K562 (cell line): Measurements from ENCODE around the gene RIPK4. TPM values are rescaled to one million over a fixed set of nuclear protein-coding genes. Genes with fewer than 3 reads are reported as not detected.

Source experiments
- ATAC-seq: fragments of 200-7000 bp; cut with Tn5 transposase; 3 replicates; pipeline ENCODE4 v1.9.1; 2020; ENCODE audit warnings: moderate library complexity
- BruUV-seq: library from RNA; stranded (reverse); fragments of 400-500 nt; replicated peaks from 2 replicates; lab custom pipeline; 2021; lab: Mats Ljungman, UMichigan
- CTCF ChIA-PET: fragments of 300-600 bp; formaldehyde crosslinking; extraction: SDS; loops from one replicate; lab custom pipeline; 2021; ENCODE audit warnings: low intra/inter-chr PET ratio; lab: Yijun Ruan, JAX
- POLR2A ChIA-PET: fragments of 300-600, 350-650 bp; sonication (Branson Sonifier 250); formaldehyde crosslinking; extraction: SDS; loops from one replicate; lab custom pipeline; 2021; ENCODE audit warnings: antibody characterized with exemption, inconsistent platforms; lab: Yijun Ruan, JAX
- DNase-seq, 4 experiments: peaks; one replicate each; pipeline versions ENCODE4 v3.0.0 to v3.0.0-alpha.2; 2011 to 2018; ENCODE audit warnings: low spot score in 3 of 4, mixed read lengths in 3 of 4; ENCODE audit errors: extremely low read depth in 1 of 4
- FAIRE-seq: peaks from 2 replicates; lab custom pipeline; 2011; peaks lifted over from hg19 to GRCh38; lab: Jason Lieb, UNC
- H2AFZ ChIP-seq: 2 replicates; pipeline ENCODE4 v1.6.0; 2011; ENCODE audit warnings: low read depth, low read length, control low read depth, inconsistent platforms
- H3K27ac ChIP-seq: fragments of 200-600 bp; 3 replicates; pipeline ENCODE4 v1.8.0; 2011; ENCODE audit warnings: low read depth, mild to moderate bottlenecking, control low read depth, inconsistent platforms, low read length, moderate library complexity, mixed read lengths; ENCODE audit errors: extremely low read depth
- H3K27me3 ChIP-seq, 2 experiments: fragments of 300-600 bp in 1 of 2; 2 replicates in 1 of 2; 3 replicates in 1 of 2; pipeline versions ENCODE4 v1.6.0 to v1.8.0; 2011; ENCODE audit warnings: inconsistent platforms in 2 of 2, low read length in 2 of 2, mild to moderate bottlenecking in 1 of 2, mixed read lengths in 1 of 2, moderate library complexity in 1 of 2; ENCODE audit not compliant: control insufficient read depth in 2 of 2, insufficient read depth in 2 of 2
- H3K36me3 ChIP-seq: fragments of 300-600 bp; 3 replicates; pipeline ENCODE4 v1.8.0; 2011; ENCODE audit warnings: mild to moderate bottlenecking, low read length, inconsistent platforms; ENCODE audit not compliant: control insufficient read depth, insufficient read depth
- H3K4me1 ChIP-seq, 2 experiments: fragments of 200-600 bp in 1 of 2; replicated peaks in 1 of 2; 2 replicates in 1 of 2; 3 replicates in 1 of 2; pipeline versions ENCODE4 v1.5.1 to v1.8.0; 2011; ENCODE audit warnings: inconsistent platforms in 2 of 2, low read length in 2 of 2, mild to moderate bottlenecking in 1 of 2, mixed read lengths in 1 of 2, moderate library complexity in 1 of 2; ENCODE audit not compliant: control insufficient read depth in 2 of 2, insufficient read depth in 2 of 2
- H3K4me2 ChIP-seq: 2 replicates; pipeline ENCODE4 v1.6.1; 2011; ENCODE audit warnings: low read length, control low read depth, inconsistent platforms, mixed read lengths; ENCODE audit not compliant: insufficient read depth
- H3K4me3 ChIP-seq: fragments of 200-600 bp; sonication (generic), shearing (Covaris generic); 2 replicates; pipeline ENCODE4 v1.5.1; 2016; ENCODE audit warnings: control low read depth, inconsistent platforms
- H3K79me2 ChIP-seq: fragments of 200-600 bp; 3 replicates; pipeline ENCODE4 v1.8.0; 2011; ENCODE audit warnings: low read length, inconsistent platforms; ENCODE audit not compliant: control insufficient read depth, insufficient read depth
- H3K9ac ChIP-seq, 2 experiments: 2 replicates each; pipeline versions ENCODE4 v1.6.0 to v1.6.1; 2011; ENCODE audit warnings: low read depth in 2 of 2, low read length in 2 of 2, control low read depth in 1 of 2, inconsistent platforms in 1 of 2, mild to moderate bottlenecking in 1 of 2, mixed read lengths in 1 of 2; ENCODE audit not compliant: insufficient read depth in 1 of 2
- H3K9me1 ChIP-seq: one replicate; pipeline ENCODE4 v1.6.0; 2011; ENCODE audit warnings: inconsistent platforms, mild to moderate bottlenecking, low read length, moderate library complexity; ENCODE audit not compliant: control insufficient read depth, insufficient read depth
- H3K9me3 ChIP-seq: replicated peaks from 2 replicates; pipeline ENCODE4 v1.5.1; 2011; ENCODE audit warnings: low read depth, low read length, inconsistent platforms; ENCODE audit not compliant: control insufficient read depth, insufficient read depth
- H4K20me1 ChIP-seq: replicated peaks from 2 replicates; pipeline ENCODE4 v1.6.1; 2011; ENCODE audit warnings: low read length, inconsistent platforms, mixed read lengths; ENCODE audit not compliant: control insufficient read depth, insufficient read depth
- ETS2 ChIP-seq: IDR thresholded peaks from 2 replicates; pipeline ENCODE4 v1.6.1; 2016; ENCODE audit warnings: borderline replicate concordance, missing genetic modification characterization, mild to moderate bottlenecking, moderate library complexity, missing compliant biosample characterization; ENCODE audit not compliant: poor library complexity, severe bottlenecking
- EZH2 ChIP-seq: IDR thresholded peaks from 2 replicates; pipeline ENCODE4 v1.6.1; 2012; ENCODE audit warnings: low read depth, mild to moderate bottlenecking, inconsistent platforms, low read length, borderline replicate concordance
- MAFG ChIP-seq: fragments of 450-650 bp; conservative IDR thresholded peaks from 2 replicates; pipeline ENCODE4 v1.6.1; 2016; ENCODE audit warnings: missing genetic modification characterization, missing compliant biosample characterization
- NCOA1 ChIP-seq: fragments of 450-650 bp; IDR thresholded peaks from 2 replicates; pipeline ENCODE4 v1.6.1; 2016; ENCODE audit warnings: low read depth
- NFE2 ChIP-seq: IDR thresholded peaks from 2 replicates; pipeline ENCODE4 v1.6.1; 2014; ENCODE audit warnings: antibody characterized with exemption, low read depth
- SIN3B ChIP-seq: fragments of 450-650 bp; IDR thresholded peaks from 2 replicates; pipeline ENCODE4 v1.6.1; 2017; ENCODE audit warnings: low read depth, mild to moderate bottlenecking, moderate library complexity
- TSC22D4 ChIP-seq: fragments of 450-650 bp; IDR thresholded peaks from 2 replicates; pipeline ENCODE4 v1.6.1; 2016; ENCODE audit warnings: missing genetic modification characterization, missing biosample characterization, control low read depth
- ZNF121 ChIP-seq: sonication (generic); formaldehyde crosslinking; conservative IDR thresholded peaks from 2 replicates; pipeline ENCODE4 v1.8.0; 2022; ENCODE audit warnings: missing genetic modification reagents
- ZNF175 ChIP-seq: fragments of 200-800 bp; sonication (Bioruptor generic); IDR thresholded peaks from 2 replicates; pipeline ENCODE4 v1.6.1; 2016; ENCODE audit warnings: low read depth, mild to moderate bottlenecking, missing genetic modification characterization, missing compliant biosample characterization
- ZNF57 ChIP-seq: fragments of 450-650 bp; formaldehyde crosslinking; IDR thresholded peaks from 2 replicates; pipeline ENCODE4 v1.4.0; 2020; ENCODE audit warnings: mild to moderate bottlenecking, moderate library complexity
- WGBS: fragments of 100-300 bp; shearing (Covaris generic); methylation state at CpG from one replicate; pipeline ENCODE4 v1.1.6; 2016; ENCODE audit warnings: low coverage, mixed read lengths; ENCODE audit not compliant: insufficient coverage; ENCODE audit errors: missing lambda C conversion rate; 5-methylcytosine and 5-hydroxymethylcytosine counted together
- in situ Hi-C: fragments of 300-500 bp; cut with MboI; formaldehyde crosslinking; loops from 4 replicates; pipeline ENCODE4 v1.15.0; 2018; ENCODE audit warnings: inconsistent platforms, mixed read lengths
- intact Hi-C: fragments of 100-400 bp; cut with micrococcal nuclease; formaldehyde crosslinking; loops from 2 replicates; pipeline ENCODE4 v1.14.2; 2022
- polyA plus RNA-seq, 8 experiments: library from polyadenylated mRNA; depleted of rRNA in 4 of 8; stranded (reverse) in 5 of 8; unstranded in 3 of 8; fragments of >200 nt; fragmentation: Nextera tagmentation in 2 of 8; fragmentation: Illumina TruSeq in 1 of 8; extraction: Ambion mirVana in 2 of 8; extraction: Trizol in 1 of 8; gene quantifications; 2 replicates each; pipeline versions ENCODE4 v1.2.1 to v1.2.3, GENCODE V29; 2011 to 2014; ENCODE audit warnings: inconsistent platforms in 1 of 8, missing spikeins in 1 of 8
- total RNA-seq, 7 experiments: library from RNA; depleted of rRNA in 6 of 7; stranded (reverse); fragments of >200 nt in 6 of 7; fragmentation: Illumina TruSeq in 2 of 7; extraction: Trizol in 2 of 7; gene quantifications; 2 replicates each; pipeline versions ENCODE4 v1.2.1 to v1.2.3, GENCODE V29; 2011 to 2021; ENCODE audit warnings: low replicate concordance in 1 of 7
- TF ChIP-seq, protein P1 (sequence below): fragments of 250-450 bp; sonication (Bioruptor Pico); IDR thresholded peaks from 2 replicates; pipeline ENCODE4 v1.4.0; 2020
- TF ChIP-seq, protein P2 (sequence below): fragments of 200-800 bp; sonication (Bioruptor generic); IDR thresholded peaks from 2 replicates; pipeline ENCODE4 v1.6.1; 2017; ENCODE audit warnings: missing genetic modification characterization, missing compliant biosample characterization
- TF ChIP-seq, protein P3 (sequence below): fragments of 450-650 bp; IDR thresholded peaks from 2 replicates; pipeline ENCODE4 v1.6.1; 2017; ENCODE audit warnings: antibody characterized with exemption

RIPK4 gene
- total and polyA plus RNA-seq, 9 of the 15 experiments (the other 6 are each of a cell fraction or from before 2014, with no cell fraction given) = not detected

DNA sequence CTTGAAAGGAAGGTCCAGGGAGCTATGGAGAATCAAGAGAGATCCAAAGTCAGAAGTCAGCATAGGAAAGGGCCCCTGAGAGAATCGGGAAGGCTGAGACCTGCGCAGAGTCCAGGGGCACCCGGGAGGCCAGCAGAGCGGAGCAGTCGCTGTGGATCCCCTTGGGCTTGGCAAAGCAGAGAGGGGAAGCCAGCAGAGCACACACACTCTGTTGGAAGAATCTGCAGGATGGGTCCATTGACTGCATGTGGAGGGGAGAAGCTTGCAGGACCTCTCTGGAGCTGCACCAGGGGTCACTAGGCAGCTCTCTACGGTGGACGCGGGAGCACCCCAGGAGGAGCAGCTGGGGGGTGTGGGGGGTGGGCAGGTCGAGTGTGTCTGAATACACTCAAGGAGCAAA, 6.4 kb downstream of the RIPK4 start (continued):
- TF ChIP-seq, protein P1, sequence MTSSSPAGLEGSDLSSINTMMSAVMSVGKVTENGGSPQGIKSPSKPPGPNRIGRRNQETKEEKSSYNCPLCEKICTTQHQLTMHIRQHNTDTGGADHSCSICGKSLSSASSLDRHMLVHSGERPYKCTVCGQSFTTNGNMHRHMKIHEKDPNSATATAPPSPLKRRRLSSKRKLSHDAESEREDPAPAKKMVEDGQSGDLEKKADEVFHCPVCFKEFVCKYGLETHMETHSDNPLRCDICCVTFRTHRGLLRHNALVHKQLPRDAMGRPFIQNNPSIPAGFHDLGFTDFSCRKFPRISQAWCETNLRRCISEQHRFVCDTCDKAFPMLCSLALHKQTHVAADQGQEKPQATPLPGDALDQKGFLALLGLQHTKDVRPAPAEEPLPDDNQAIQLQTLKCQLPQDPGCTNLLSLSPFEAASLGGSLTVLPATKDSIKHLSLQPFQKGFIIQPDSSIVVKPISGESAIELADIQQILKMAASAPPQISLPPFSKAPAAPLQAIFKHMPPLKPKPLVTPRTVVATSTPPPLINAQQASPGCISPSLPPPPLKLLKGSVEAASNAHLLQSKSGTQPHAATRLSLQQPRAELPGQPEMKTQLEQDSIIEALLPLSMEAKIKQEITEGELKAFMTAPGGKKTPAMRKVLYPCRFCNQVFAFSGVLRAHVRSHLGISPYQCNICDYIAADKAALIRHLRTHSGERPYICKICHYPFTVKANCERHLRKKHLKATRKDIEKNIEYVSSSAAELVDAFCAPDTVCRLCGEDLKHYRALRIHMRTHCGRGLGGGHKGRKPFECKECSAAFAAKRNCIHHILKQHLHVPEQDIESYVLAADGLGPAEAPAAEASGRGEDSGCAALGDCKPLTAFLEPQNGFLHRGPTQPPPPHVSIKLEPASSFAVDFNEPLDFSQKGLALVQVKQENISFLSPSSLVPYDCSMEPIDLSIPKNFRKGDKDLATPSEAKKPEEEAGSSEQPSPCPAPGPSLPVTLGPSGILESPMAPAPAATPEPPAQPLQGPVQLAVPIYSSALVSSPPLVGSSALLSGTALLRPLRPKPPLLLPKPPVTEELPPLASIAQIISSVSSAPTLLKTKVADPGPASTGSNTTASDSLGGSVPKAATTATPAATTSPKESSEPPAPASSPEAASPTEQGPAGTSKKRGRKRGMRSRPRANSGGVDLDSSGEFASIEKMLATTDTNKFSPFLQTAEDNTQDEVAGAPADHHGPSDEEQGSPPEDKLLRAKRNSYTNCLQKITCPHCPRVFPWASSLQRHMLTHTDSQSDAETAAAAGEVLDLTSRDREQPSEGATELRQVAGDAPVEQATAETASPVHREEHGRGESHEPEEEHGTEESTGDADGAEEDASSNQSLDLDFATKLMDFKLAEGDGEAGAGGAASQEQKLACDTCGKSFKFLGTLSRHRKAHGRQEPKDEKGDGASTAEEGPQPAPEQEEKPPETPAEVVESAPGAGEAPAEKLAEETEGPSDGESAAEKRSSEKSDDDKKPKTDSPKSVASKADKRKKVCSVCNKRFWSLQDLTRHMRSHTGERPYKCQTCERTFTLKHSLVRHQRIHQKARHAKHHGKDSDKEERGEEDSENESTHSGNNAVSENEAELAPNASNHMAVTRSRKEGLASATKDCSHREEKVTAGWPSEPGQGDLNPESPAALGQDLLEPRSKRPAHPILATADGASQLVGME (CRISPR knock-in tag) = no peak
- TF ChIP-seq, all 486 proteins: peak for 0

DNA sequence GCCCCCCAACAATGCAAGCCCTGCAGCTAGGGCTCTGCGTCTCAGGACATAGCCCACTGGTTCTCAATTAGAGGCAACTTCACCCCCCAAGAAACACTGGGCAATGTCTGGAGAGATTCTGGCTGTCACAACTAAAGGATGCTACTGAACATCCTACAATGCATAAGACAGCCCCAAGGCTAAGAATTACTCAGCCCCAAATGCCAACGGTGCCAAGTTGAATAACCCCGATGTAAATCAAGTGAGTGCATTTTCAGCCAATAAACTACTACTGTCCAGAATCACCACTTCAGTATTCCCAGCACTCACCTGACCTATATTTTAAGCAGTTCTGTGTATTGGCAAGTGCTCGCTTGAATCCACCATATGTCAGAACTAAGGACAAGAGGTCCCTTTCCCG, 6.9 kb downstream of the RIPK4 start:
- POLR2A ChIA-PET = no interaction called here
- Histone ChIP-seq H3K4me2 (no peak overlapping the region), H3K9ac (no peak overlapping the region), H3K79me2 (no peaks in the 10 kb centered on the region), H2AFZ (no peak overlapping the region), H3K9me1 (peaks cover 3% of the 10 kb centered on the region), H3K27ac (no peak overlapping the region), H3K4me1 (no peaks in the 10 kb centered on the region; a peak in 1 of 5 replicates), H3K27me3 (peaks cover 61 to 87% of the 10 kb centered on the region in 2 experiments), H3K4me3 (no peak overlapping the region), H4K20me1 (peaks cover 12% of the 10 kb centered on the region; the same call in 1 of the 2 replicates), H3K36me3 (no peaks in the 10 kb centered on the region), H3K9me3 (no peaks in the 10 kb centered on the region)
- under 1% methylated on average over 5 of the region's 5 CpGs for WGBS
- CTCF ChIA-PET = no interaction called here
- ATAC-seq (no peak), DNase-seq (no peak), FAIRE-seq (no peak)
- intact Hi-C loops (no loop called here), in situ Hi-C loops (no loop called here)
- no TSS peak for BruUV-seq
- TF ChIP-seq NFE2 (no peak), ZNF121 (CRISPR knock-in tag) (no peak), ZNF175 (no peak), NCOA1 (no peak), TSC22D4 (tag) (no peak), SIN3B (no peak), EZH2 (no peak), ETS2 (tag) (no peak), ZNF57 (CRISPR knock-in tag) (no peak), MAFG (tag) (no peak)
- TF ChIP-seq, protein P2, sequence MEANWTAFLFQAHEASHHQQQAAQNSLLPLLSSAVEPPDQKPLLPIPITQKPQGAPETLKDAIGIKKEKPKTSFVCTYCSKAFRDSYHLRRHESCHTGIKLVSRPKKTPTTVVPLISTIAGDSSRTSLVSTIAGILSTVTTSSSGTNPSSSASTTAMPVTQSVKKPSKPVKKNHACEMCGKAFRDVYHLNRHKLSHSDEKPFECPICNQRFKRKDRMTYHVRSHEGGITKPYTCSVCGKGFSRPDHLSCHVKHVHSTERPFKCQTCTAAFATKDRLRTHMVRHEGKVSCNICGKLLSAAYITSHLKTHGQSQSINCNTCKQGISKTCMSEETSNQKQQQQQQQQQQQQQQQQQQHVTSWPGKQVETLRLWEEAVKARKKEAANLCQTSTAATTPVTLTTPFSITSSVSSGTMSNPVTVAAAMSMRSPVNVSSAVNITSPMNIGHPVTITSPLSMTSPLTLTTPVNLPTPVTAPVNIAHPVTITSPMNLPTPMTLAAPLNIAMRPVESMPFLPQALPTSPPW (CRISPR knock-in tag) = no peak
- TF ChIP-seq, protein P3, sequence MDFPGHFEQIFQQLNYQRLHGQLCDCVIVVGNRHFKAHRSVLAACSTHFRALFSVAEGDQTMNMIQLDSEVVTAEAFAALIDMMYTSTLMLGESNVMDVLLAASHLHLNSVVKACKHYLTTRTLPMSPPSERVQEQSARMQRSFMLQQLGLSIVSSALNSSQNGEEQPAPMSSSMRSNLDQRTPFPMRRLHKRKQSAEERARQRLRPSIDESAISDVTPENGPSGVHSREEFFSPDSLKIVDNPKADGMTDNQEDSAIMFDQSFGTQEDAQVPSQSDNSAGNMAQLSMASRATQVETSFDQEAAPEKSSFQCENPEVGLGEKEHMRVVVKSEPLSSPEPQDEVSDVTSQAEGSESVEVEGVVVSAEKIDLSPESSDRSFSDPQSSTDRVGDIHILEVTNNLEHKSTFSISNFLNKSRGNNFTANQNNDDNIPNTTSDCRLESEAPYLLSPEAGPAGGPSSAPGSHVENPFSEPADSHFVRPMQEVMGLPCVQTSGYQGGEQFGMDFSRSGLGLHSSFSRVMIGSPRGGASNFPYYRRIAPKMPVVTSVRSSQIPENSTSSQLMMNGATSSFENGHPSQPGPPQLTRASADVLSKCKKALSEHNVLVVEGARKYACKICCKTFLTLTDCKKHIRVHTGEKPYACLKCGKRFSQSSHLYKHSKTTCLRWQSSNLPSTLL = no peak
